Stimulated activated CD4-positive, alpha-beta T cell treated with anti-CD3 and anti-CD28 coated beads, Interleukin-4, amount 100 ng/mL, for 1 hour (primary cell): Measurements from ENCODE around the gene FAM184A.
"Not testable (repeated sequence)": the region's sequence is repeated elsewhere in the genome, so short reads cannot be mapped to it uniquely, and the experiment has no call there.

Source experiments
- DNase-seq: peaks from one replicate; pipeline ENCODE4 v3.0.0-alpha.2; 2020

Gene FAM184A

GRCh38 chr6:119078376-119079282, at the start of gene FAM184A:
TSS of gene FAM184A (minus strand) at chr6:119078664. CDS start at chr6:119078299, 365 bp downstream.
- DNase-seq = peak; percentile 71

- DNase-seq = no peak
These were observed 49.2 kb upstream of the FAM184A start for GRCh38 chr6:119127627-119128026.

GRCh38 chr6:119126826-119127225, 48.4 kb upstream of the FAM184A start:
- DNase-seq = no peak

GRCh38 chr6:119126140-119126539, 47.7 kb upstream of the FAM184A start:
- DNase-seq = no peak

GRCh38 chr6:119125576-119125975, 47.1 kb upstream of the FAM184A start:
- DNase-seq = no peak

- no peak for DNase-seq
These were observed 45.8 kb upstream of the FAM184A start for GRCh38 chr6:119124079-119124824.

GRCh38 chr6:119122336-119122735, 43.9 kb upstream of the FAM184A start:
- DNase-seq = no peak

GRCh38 chr6:119121367-119121766, 42.9 kb upstream of the FAM184A start:
- no peak for DNase-seq

GRCh38 chr6:119119989-119120388, 41.5 kb upstream of the FAM184A start:
- DNase-seq = no peak

GRCh38 chr6:119119062-119119461, 40.6 kb upstream of the FAM184A start:
- DNase-seq = not testable (repeated sequence)

- no peak for DNase-seq
These were observed 38.3 kb upstream of the FAM184A start for GRCh38 chr6:119116712-119117281.

- DNase-seq = no peak
These were observed 35.5 kb upstream of the FAM184A start for GRCh38 chr6:119113961-119114360.

GRCh38 chr6:119112812-119113530, 34.5 kb upstream of the FAM184A start:
- no peak for DNase-seq

- DNase-seq = no peak
These were observed 32.4 kb upstream of the FAM184A start for GRCh38 chr6:119110601-119111548.

GRCh38 chr6:119109654-119110325, 31.3 kb upstream of the FAM184A start:
- no peak for DNase-seq

- DNase-seq = no peak
These were observed 29.6 kb upstream of the FAM184A start for GRCh38 chr6:119108076-119108475.

GRCh38 chr6:119105282-119105681, 26.8 kb upstream of the FAM184A start:
- DNase-seq = no peak

- no peak for DNase-seq
These were observed 24.4 kb upstream of the FAM184A start for GRCh38 chr6:119102901-119103300.

- no peak for DNase-seq
These were observed 21.7 kb upstream of the FAM184A start for GRCh38 chr6:119100115-119100514.

GRCh38 chr6:119097815-119098361, 19.4 kb upstream of the FAM184A start:
- not testable (repeated sequence) for DNase-seq
